Lower lobe of right lung (tissue), 2 donors: ENCODE results near the gene FBXL4. TPM values are rescaled to one million over a fixed set of nuclear protein-coding genes. Genes with fewer than 3 reads are reported as not detected.

ENCODE experiments used
- ATAC-seq, 2 donors: fragments of 200-7000 bp; cut with Tn5 transposase; one replicate each; pipeline ENCODE4 v1.9.1; 2020 to 2022; ENCODE audit warnings: mild to moderate bottlenecking in 2 of 2, moderate library complexity in 2 of 2
- DNase-seq: peaks from one replicate; pipeline ENCODE4 v3.0.0-alpha.2; 2020
- H3K27ac ChIP-seq: fragments of 200-600 bp; one replicate; pipeline ENCODE4 v1.8.0; 2022
- H3K27me3 ChIP-seq: fragments of 200-600 bp; one replicate; pipeline ENCODE4 v1.8.0; 2022; ENCODE audit warnings: low read depth
- H3K36me3 ChIP-seq: fragments of 200-600 bp; one replicate; pipeline ENCODE4 v1.8.0; 2022; ENCODE audit warnings: mild to moderate bottlenecking
- H3K4me1 ChIP-seq: fragments of 200-600 bp; one replicate; pipeline ENCODE4 v1.8.0; 2022
- H3K4me3 ChIP-seq: fragments of 200-600 bp; one replicate; pipeline ENCODE4 v1.8.0; 2022; ENCODE audit warnings: mild to moderate bottlenecking
- H3K9me3 ChIP-seq: fragments of 200-600 bp; one replicate; pipeline ENCODE4 v1.8.0; 2022
- CTCF ChIP-seq: fragments of 200-600 bp; IDR thresholded peaks from one replicate; pipeline ENCODE4 v1.8.0; 2022; ENCODE audit warnings: antibody characterized with exemption, mild to moderate bottlenecking
- intact Hi-C: fragments of 100-400 bp; cut with DNase I; formaldehyde crosslinking; loops from one replicate; pipeline ENCODE4 v1.11.0; 2022
- total RNA-seq: library from RNA; stranded (reverse); fragmentation: NEBNext Ultra II Directional; extraction: Animal tissue kit (Norgen Biotek cat#: 25700); gene quantifications from one replicate; pipeline ENCODE4 v1.2.1, GENCODE V29; 2021
- donor health status: DM: no; HTN: yes; CAD: no; lungs with severe emphysema.

Gene FBXL4
- total RNA-seq, 1 donor from 2014 or later = 21.1 TPM

DNA sequence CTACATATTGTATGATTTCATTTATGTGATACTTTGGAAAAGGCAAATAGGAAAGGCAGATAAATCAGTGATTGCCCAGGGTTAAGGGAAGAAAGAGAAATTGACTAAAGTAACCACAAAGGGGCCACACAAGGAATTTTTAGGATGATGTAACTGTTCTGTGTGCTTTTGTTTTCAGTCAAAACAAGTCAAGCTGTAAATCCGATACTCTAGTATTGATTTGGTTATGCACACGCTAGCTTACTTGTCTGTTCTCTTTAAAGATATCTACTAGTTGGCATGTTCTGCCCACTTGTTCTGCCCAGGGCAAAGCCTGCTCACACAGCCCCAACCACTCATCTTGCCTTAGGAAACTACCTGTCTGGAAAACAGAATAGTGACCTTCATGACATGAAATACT lies 6.4 kb downstream of the FBXL4 start:
- no peak for ATAC-seq
- H3K4me3 ChIP-seq = no peak overlapping the region
- no peak for TF ChIP-seq CTCF
- peaks cover 17% of the 10 kb centered on the region for H3K9me3 ChIP-seq
- no peak for DNase-seq
- no peaks in the 10 kb centered on the region for H3K27me3 ChIP-seq
- H3K36me3 ChIP-seq = no peaks in the 10 kb centered on the region
- intact Hi-C loops = no loop called here
- peaks cover 21% of the 10 kb centered on the region for H3K4me1 ChIP-seq
- H3K27ac ChIP-seq = no peak overlapping the region

DNA sequence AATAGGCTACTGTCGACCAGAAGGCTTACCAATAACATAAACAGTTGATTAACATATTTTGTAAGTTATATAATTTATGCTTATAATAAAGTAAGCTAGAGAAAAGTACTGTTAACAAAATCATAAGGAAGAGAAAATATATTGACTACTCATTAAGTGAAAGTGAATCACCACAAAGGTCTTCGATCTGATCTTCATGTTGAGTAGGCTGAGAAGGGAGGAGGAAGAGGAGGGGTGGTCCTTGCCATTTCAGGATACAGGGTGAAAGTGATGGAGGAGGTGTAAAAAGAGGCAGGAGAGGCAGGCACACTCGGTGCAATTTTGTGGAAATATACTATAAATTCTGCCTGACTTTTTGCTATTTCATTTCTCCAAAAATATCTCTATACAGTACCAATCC lies 10.4 kb downstream of the FBXL4 start:
- no peak overlapping the region for H3K4me3 ChIP-seq
- no peak for TF ChIP-seq CTCF
- ATAC-seq (no peak), DNase-seq (no peak)
- no peaks in the 10 kb centered on the region for H3K27me3 ChIP-seq
- intact Hi-C loops = no loop called here
- peaks cover 4% of the 10 kb centered on the region for H3K4me1 ChIP-seq
- no peaks in the 10 kb centered on the region for H3K36me3 ChIP-seq
- H3K27ac ChIP-seq = no peak overlapping the region
- peaks cover 17% of the 10 kb centered on the region for H3K9me3 ChIP-seq

DNA sequence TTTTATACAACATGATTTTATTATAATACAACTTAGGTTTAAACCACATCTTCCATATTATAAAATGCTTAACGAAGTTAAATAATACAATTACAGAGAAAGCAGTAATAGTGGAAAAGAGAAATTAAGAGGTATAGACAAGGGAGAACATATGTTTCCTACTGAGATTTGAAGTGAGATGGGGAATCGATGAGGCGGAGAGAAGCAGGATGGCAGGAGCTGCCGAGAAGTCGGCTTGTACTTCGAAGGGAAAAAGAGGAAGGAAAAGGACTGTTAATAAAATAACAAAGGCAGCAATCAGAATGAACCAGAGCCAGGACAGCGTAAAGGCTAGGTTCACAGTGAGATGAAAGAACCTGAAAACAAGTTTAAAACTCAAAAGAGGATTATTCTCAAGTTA lies 15.4 kb downstream of the FBXL4 start:
- Histone ChIP-seq H3K9me3 (no peaks in the 10 kb centered on the region), H3K36me3 (no peaks in the 10 kb centered on the region), H3K27me3 (no peaks in the 10 kb centered on the region), H3K4me1 (peaks cover 9% of the 10 kb centered on the region), H3K4me3 (no peak overlapping the region), H3K27ac (no peak overlapping the region)
- intact Hi-C loops = no loop called here
- no peak for ATAC-seq
- no peak for TF ChIP-seq CTCF
- no peak for DNase-seq

DNA sequence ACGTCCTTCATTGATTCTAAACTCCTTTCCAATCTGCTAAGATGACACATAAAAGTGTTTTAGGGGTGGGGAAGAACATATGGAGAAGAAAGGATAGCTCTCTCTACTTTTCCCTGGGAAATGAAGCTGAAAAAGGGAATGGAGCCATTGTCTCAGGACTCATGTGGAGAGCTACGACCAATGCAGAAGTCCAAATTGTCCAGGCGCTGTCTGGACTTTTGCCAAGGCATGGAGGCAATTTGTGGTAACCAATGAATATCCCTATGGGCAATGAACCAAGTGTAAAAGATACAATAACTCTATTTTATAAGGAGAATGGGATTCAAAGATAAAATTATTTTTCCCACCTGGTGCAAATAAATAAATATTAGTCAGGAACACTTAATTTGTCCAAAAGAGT lies 16.1 kb downstream of the FBXL4 start:
- Histone ChIP-seq H3K36me3 (peaks cover 4% of the 10 kb centered on the region), H3K9me3 (no peaks in the 10 kb centered on the region), H3K4me1 (peaks cover 9% of the 10 kb centered on the region), H3K27ac (no peak overlapping the region), H3K27me3 (no peaks in the 10 kb centered on the region), H3K4me3 (no peak overlapping the region)
- DNase-seq (no peak), ATAC-seq (no peak)
- TF ChIP-seq CTCF = no peak
- intact Hi-C loops = no loop called here

GRCh38 chr6:98929498-98930060 lies 18.2 kb downstream of the FBXL4 start:
- TF ChIP-seq CTCF = no peak
- Histone ChIP-seq H3K27me3 (no peaks in the 10 kb centered on the region), H3K4me3 (no peak overlapping the region), H3K27ac (no peak overlapping the region), H3K4me1 (peaks cover 9% of the 10 kb centered on the region), H3K36me3 (peaks cover 17% of the 10 kb centered on the region), H3K9me3 (no peaks in the 10 kb centered on the region)
- DNase-seq (no peak), ATAC-seq (no peak)
- intact Hi-C loops = no loop called here

- Histone ChIP-seq H3K4me1 (peaks cover 9% of the 10 kb centered on the region), H3K4me3 (no peak overlapping the region), H3K9me3 (no peaks in the 10 kb centered on the region), H3K27ac (no peak overlapping the region), H3K36me3 (peaks cover 17% of the 10 kb centered on the region), H3K27me3 (no peaks in the 10 kb centered on the region)
- intact Hi-C loops = no loop called here
- DNase-seq = no peak
- TF ChIP-seq CTCF = no peak
- ATAC-seq = no peak
Measured at GRCh38 chr6:98928688-98929087, 19.1 kb downstream of the FBXL4 start.
